ENCODE results near the gene MXRA8.
A peak's percentile ranks its signal among the peaks of the same experiment; 100 is the strongest.

The MXRA8 gene

DNA sequence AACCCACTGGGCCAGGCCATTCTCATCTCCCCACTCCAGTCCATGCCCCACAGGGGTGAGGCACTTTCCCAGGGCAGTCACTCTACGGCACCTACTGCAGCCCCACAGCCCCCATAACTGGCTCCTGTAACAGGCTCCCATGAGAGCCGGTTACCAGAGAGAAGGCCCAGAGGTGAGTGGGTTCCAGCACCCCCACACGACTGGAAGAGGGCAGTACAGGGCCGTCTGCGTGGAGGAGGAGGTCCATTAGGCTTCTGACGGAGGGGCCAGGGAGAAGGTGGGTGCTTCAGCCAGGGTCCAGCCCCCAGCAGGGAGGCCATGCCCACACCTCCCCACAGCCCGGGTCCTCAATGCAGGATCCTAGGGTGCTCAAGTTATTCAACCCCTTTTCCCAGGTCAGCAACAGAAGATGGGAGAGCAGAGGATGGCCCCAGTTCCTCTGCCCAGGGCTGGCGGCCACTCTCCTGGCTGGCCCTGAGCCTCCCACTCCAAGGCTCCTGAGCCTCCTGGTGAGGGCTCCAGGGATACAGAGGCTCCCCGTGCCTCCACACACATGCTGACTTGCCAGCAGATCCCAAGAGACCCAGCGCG is 52.2 kb downstream of the MXRA8 start:
- DNase-seq = peak; percentile 65

DNA sequence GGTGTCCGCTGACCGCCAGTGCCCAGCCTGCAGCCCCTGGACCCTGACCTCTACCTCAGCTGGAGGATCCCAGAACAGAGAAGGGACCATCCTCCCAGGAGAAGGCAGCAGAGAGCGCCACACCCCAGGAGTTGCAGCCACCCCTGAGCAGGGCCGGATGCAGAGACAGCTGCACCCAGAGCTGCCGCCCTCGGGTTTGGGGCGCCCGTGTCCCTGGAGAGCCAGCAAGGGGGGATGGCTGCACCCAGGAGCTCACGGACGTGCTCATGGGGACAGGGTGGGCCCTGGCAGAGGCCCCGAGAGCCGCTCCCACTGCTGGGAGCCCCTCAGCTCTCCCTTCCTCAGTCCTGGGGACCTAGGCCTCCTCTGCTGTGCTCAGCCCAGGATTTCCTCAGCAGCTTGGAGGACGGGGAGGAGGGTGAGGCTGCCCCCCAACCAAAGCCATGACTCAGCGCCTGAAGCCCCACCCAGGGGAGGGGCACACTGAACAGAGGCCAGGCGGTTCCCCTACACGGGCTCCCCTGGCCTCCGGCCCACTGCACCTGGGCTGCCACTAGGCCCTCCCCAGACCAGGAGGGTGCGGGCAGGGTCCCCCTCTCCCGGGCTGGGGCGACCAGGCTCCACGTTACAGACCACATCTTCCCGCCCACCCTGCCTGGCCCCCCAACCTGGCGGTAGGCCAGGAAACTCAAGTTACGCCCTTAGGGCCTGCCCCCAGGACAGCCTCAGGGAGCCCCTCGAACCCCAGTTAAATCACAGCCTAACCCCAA is 52.9 kb downstream of the MXRA8 start:
- DNase-seq = peak; percentile 81

DNA sequence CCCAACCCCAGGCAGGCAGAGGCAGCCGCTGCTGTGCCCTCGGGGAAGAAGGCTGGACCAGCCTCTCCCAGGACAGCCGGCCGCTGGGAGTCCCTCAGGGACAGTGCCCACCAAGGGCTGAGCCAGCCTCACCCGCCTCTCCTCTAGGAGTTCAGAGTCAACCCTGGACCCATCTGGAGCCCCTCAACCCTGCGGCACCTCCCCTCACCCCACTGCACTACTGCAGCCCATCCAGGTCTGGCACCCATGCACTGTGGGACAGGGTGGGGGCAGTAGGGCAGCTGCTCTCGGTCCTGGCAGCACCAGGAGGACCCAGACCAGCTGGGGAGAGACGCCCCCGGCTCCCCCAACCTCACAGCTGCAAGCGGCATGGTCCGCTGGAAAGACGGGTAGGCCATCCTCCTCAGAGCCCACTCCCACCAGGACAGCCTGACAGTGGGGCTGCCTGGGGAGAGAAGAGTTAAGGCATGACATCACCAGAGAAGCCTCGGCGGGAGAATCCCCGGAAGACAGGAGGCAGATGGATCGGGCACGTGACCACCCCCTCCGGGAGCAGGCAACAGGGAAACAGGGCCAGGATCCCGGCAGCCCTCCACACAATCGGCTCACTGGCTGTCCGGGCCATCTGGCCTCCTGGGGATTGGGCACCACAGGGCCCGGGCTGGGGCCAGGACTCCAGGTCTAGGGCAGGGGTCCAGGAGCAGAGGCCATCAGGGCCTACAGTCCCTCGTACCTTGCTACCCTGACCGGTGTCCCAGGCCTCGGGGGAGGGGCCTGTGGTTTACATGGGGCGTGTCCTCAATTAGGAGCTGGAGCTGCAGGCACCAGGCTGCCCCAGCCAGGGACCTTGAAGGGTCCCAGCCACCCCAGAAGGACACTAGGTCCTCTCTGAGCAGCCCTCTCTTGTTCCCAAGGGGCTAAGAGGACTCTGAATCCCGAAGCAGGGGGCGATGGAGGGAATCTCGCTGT is 53.7 kb downstream of the MXRA8 start:
- no peak for DNase-seq

DNA sequence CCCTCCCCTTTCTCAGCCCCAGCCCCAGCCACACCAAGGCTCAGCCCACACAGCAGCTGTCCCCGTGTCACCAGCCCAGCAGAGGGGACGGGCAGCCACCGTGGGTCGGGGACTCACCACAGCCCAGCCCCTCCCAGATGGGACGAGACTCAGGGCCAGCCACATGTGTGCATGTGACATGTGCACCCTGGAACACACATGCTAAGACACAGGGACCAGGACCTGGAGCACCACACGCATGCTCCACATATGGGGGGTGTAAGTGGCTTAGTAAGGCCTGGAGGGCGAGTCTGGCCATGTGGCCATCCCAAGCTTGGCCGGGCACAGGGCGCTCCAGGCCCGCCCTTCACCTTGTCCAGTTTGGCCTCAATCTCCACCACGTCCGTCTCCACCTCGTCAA is 54.6 kb downstream of the MXRA8 start:
- DNase-seq = no peak

DNA sequence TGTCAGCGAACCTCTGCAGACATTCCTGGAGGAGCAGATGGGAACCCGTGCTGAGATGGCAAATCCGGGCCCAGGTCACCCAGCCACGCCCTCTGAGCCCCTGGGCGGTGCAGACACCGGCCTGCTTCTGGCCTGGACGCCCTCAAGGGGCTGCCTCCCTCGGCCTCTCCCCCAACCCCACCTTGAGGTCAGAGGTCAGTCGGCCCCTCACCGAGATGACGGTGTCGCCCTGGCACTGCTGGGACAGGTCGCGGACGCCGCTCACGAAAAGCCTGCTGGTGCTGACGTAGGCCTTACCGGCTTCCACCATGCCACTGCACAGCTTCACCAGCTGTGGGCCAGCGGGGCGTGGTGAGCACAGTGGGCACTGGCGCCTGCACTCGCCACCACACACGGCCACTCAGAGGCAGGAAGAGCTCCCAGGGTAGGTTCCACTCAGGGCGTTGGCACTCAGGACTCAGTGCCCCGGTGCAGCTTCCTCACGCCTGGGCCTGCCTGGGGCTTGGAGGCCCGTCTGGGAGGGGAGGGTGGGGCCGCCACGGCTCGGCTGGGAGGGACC is 55.3 kb downstream of the MXRA8 start:
- DNase-seq = no peak

Data from activated CD8-positive, alpha-beta memory T cell treated with anti-CD3 and anti-CD28 coated beads, Interleukin-2, amount 50 U/mL, for 48 hours (primary cell).